ENCODE data around the gene PRAF2.

PRAF2 gene

GRCh38 chrX:49061916-49062315 lies 11.9 kb downstream of the PRAF2 start:
- no peak for TF ChIP-seq EZH2phosphoT487 (IDR thresholded peaks at IDR 0.05; ENCODE audit: low read depth)
- TF ChIP-seq, protein P1, sequence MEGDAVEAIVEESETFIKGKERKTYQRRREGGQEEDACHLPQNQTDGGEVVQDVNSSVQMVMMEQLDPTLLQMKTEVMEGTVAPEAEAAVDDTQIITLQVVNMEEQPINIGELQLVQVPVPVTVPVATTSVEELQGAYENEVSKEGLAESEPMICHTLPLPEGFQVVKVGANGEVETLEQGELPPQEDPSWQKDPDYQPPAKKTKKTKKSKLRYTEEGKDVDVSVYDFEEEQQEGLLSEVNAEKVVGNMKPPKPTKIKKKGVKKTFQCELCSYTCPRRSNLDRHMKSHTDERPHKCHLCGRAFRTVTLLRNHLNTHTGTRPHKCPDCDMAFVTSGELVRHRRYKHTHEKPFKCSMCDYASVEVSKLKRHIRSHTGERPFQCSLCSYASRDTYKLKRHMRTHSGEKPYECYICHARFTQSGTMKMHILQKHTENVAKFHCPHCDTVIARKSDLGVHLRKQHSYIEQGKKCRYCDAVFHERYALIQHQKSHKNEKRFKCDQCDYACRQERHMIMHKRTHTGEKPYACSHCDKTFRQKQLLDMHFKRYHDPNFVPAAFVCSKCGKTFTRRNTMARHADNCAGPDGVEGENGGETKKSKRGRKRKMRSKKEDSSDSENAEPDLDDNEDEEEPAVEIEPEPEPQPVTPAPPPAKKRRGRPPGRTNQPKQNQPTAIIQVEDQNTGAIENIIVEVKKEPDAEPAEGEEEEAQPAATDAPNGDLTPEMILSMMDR (IDR thresholded peaks at IDR 0.05; ENCODE audit: low read depth, low read length) = no peak
- H3K4me3 ChIP-seq (ENCODE audit: low read length) = no peak overlapping the region
- no peaks in the 10 kb centered on the region for H3K27me3 ChIP-seq (ENCODE audit: low read depth, low read length)
- no peak overlapping the region for H3K4me2 ChIP-seq (ENCODE audit: low read length)
- no peak overlapping the region for H3K27ac ChIP-seq (ENCODE audit: low read length)
- H3K36me3 ChIP-seq (replicated peaks; ENCODE audit: low read depth, low read length) = no peaks in the 10 kb centered on the region
- no peaks in the 10 kb centered on the region for H4K20me1 ChIP-seq (ENCODE audit: insufficient read depth, low read length)
- H2AFZ ChIP-seq (ENCODE audit: low read depth, low read length) = no peak overlapping the region
- H3K79me2 ChIP-seq (ENCODE audit: low read length) = no peaks in the 10 kb centered on the region
- no peaks in the 10 kb centered on the region for H3K9me3 ChIP-seq (ENCODE audit: insufficient read depth, low read length)
- H3K4me1 ChIP-seq (ENCODE audit: low read length) = no peaks in the 10 kb centered on the region
- no peak overlapping the region for H3K9ac ChIP-seq (ENCODE audit: low read length)

GRCh38 chrX:49061490-49061889 lies 12.3 kb downstream of the PRAF2 start:
- Histone ChIP-seq H2AFZ (ENCODE audit: low read depth, low read length) (no peak overlapping the region), H3K27ac (ENCODE audit: low read length) (no peak overlapping the region), H3K4me1 (ENCODE audit: low read length) (no peaks in the 10 kb centered on the region), H3K27me3 (ENCODE audit: low read depth, low read length) (no peaks in the 10 kb centered on the region), H3K79me2 (ENCODE audit: low read length) (no peaks in the 10 kb centered on the region), H3K36me3 (replicated peaks; ENCODE audit: low read depth, low read length) (no peaks in the 10 kb centered on the region), H3K4me2 (ENCODE audit: low read length) (no peak overlapping the region), H3K4me3 (ENCODE audit: low read length) (no peak overlapping the region), H4K20me1 (ENCODE audit: insufficient read depth, low read length) (no peaks in the 10 kb centered on the region), H3K9ac (ENCODE audit: low read length) (no peak overlapping the region), H3K9me3 (ENCODE audit: insufficient read depth, low read length) (no peaks in the 10 kb centered on the region)
- TF ChIP-seq EZH2phosphoT487 (IDR thresholded peaks at IDR 0.05; ENCODE audit: low read depth) = no peak
- TF ChIP-seq, protein P1 (IDR thresholded peaks at IDR 0.05; ENCODE audit: low read depth, low read length) = no peak

GRCh38 chrX:49060914-49061313 lies 12.9 kb downstream of the PRAF2 start:
- Histone ChIP-seq H3K9me3 (ENCODE audit: insufficient read depth, low read length) (no peaks in the 10 kb centered on the region), H3K36me3 (replicated peaks; ENCODE audit: low read depth, low read length) (no peaks in the 10 kb centered on the region), H3K27ac (ENCODE audit: low read length) (no peak overlapping the region), H3K9ac (ENCODE audit: low read length) (no peak overlapping the region), H3K4me2 (ENCODE audit: low read length) (no peak overlapping the region), H4K20me1 (ENCODE audit: insufficient read depth, low read length) (no peaks in the 10 kb centered on the region), H3K4me3 (ENCODE audit: low read length) (no peak overlapping the region), H3K27me3 (ENCODE audit: low read depth, low read length) (no peaks in the 10 kb centered on the region), H3K79me2 (ENCODE audit: low read length) (no peaks in the 10 kb centered on the region), H2AFZ (ENCODE audit: low read depth, low read length) (no peak overlapping the region), H3K4me1 (ENCODE audit: low read length) (no peaks in the 10 kb centered on the region)
- TF ChIP-seq, protein P1 (IDR thresholded peaks at IDR 0.05; ENCODE audit: low read depth, low read length) = no peak
- no peak for TF ChIP-seq EZH2phosphoT487 (IDR thresholded peaks at IDR 0.05; ENCODE audit: low read depth)

GRCh38 chrX:49059681-49060085 lies 14.1 kb downstream of the PRAF2 start:
- Histone ChIP-seq H3K27me3 (ENCODE audit: low read depth, low read length) (no peaks in the 10 kb centered on the region), H3K9ac (ENCODE audit: low read length) (no peak overlapping the region), H4K20me1 (ENCODE audit: insufficient read depth, low read length) (no peaks in the 10 kb centered on the region), H3K4me3 (ENCODE audit: low read length) (no peak overlapping the region), H3K36me3 (replicated peaks; ENCODE audit: low read depth, low read length) (no peaks in the 10 kb centered on the region), H3K27ac (ENCODE audit: low read length) (no peak overlapping the region), H3K9me3 (ENCODE audit: insufficient read depth, low read length) (no peaks in the 10 kb centered on the region), H3K79me2 (ENCODE audit: low read length) (peaks cover under 1% of the 10 kb centered on the region; the same call in 1 of the 2 replicates), H3K4me2 (ENCODE audit: low read length) (no peak overlapping the region), H2AFZ (ENCODE audit: low read depth, low read length) (no peak overlapping the region), H3K4me1 (ENCODE audit: low read length) (no peaks in the 10 kb centered on the region)
- TF ChIP-seq, protein P1 (IDR thresholded peaks at IDR 0.05; ENCODE audit: low read depth, low read length) = no peak
- no peak for TF ChIP-seq EZH2phosphoT487 (IDR thresholded peaks at IDR 0.05; ENCODE audit: low read depth)

Data from OCI-LY3 (cell line).